Glutamatergic neuron (in vitro differentiated cells): ENCODE measurements around the gene TOMM20. TPM values are rescaled to one million over a fixed set of nuclear protein-coding genes. Genes with fewer than 3 reads are reported as not detected.
"Not testable (repeated sequence)": the region's sequence is repeated elsewhere in the genome, so short reads cannot be mapped to it uniquely, and the experiment has no call there.

Source experiments
- DNase-seq: peaks from one replicate; pipeline ENCODE4 v3.0.0; 2022
- H3K27ac Mint-ChIP-seq: one replicate; pipeline ENCODE4 v1.8.0; 2020; ENCODE audit warnings: mild to moderate bottlenecking, mixed read lengths, inconsistent platforms; ENCODE audit not compliant: unreplicated experiment
- H3K27me3 Mint-ChIP-seq: one replicate; pipeline ENCODE4 v1.8.0; 2020; ENCODE audit warnings: mild to moderate bottlenecking, moderate library complexity, mixed read lengths, inconsistent platforms; ENCODE audit not compliant: unreplicated experiment
- H3K36me3 Mint-ChIP-seq: one replicate; pipeline ENCODE4 v1.8.0; 2020; ENCODE audit warnings: mild to moderate bottlenecking, mixed read lengths, inconsistent platforms; ENCODE audit not compliant: unreplicated experiment
- H3K4me1 Mint-ChIP-seq: one replicate; pipeline ENCODE4 v1.8.0; 2020; ENCODE audit warnings: mild to moderate bottlenecking, low read depth, mixed read lengths, inconsistent platforms; ENCODE audit not compliant: unreplicated experiment
- H3K4me3 Mint-ChIP-seq: one replicate; pipeline ENCODE4 v1.8.0; 2020; ENCODE audit warnings: mild to moderate bottlenecking, mixed read lengths, inconsistent platforms; ENCODE audit not compliant: unreplicated experiment
- H3K9me3 Mint-ChIP-seq: one replicate; pipeline ENCODE4 v1.8.0; 2020; ENCODE audit warnings: mild to moderate bottlenecking, moderate library complexity, mixed read lengths, inconsistent platforms; ENCODE audit not compliant: unreplicated experiment
- CTCF ChIP-seq: fragments of 200-600 bp; sonication (generic); IDR thresholded peaks from one replicate; pipeline ENCODE4 v1.5.0; 2021; ENCODE audit not compliant: partially characterized antibody, unreplicated experiment
- total RNA-seq: library from RNA; stranded (reverse); fragmentation: NEBNext Ultra II Directional; extraction: Animal tissue kit (Norgen Biotek cat#: 25700); gene quantifications from one replicate; pipeline ENCODE4 v1.2.1, GENCODE V29; 2021; ENCODE audit not compliant: unreplicated experiment

Gene TOMM20
- total RNA-seq, 1 donor from 2014 or later = 166 TPM

- no peak for TF ChIP-seq CTCF
- Mint-ChIP-seq H3K36me3 (no peaks in the 10 kb centered on the region), H3K4me1 (peaks cover 17% of the 10 kb centered on the region), H3K27ac (no peak overlapping the region), H3K27me3 (peaks cover 4% of the 10 kb centered on the region), H3K4me3 (no peak overlapping the region), H3K9me3 (peaks cover 1% of the 10 kb centered on the region)
- no peak for DNase-seq
Measured at GRCh38 chr1:235102259-235102582, 26.4 kb downstream of the TOMM20 start.

- Mint-ChIP-seq H3K9me3 (peaks cover 1% of the 10 kb centered on the region), H3K4me3 (no peak overlapping the region), H3K36me3 (no peaks in the 10 kb centered on the region)
Measured at GRCh38 chr1:235101558-235102258, 26.9 kb downstream of the TOMM20 start.

GRCh38 chr1:235100194-235100772, 28.4 kb downstream of the TOMM20 start:
- Mint-ChIP-seq H3K4me3 (no peak overlapping the region), H3K27me3 (peaks cover 4% of the 10 kb centered on the region), H3K27ac (no peak overlapping the region), H3K36me3 (no peaks in the 10 kb centered on the region), H3K9me3 (peaks cover 1% of the 10 kb centered on the region), H3K4me1 (peaks cover 17% of the 10 kb centered on the region)
- no peak for TF ChIP-seq CTCF
- DNase-seq = peak; percentile 26

More at GRCh38 chr1:235101558-235102258, 26.9 kb downstream of the TOMM20 start:
- Mint-ChIP-seq H3K27ac (no peak overlapping the region), H3K4me1 (peaks cover 17% of the 10 kb centered on the region), H3K27me3 (peaks cover 4% of the 10 kb centered on the region)
- no peak for TF ChIP-seq CTCF
- no peak for DNase-seq

- TF ChIP-seq CTCF = no peak
- Mint-ChIP-seq H3K27me3 (peaks cover 4% of the 10 kb centered on the region), H3K9me3 (peaks cover 1% of the 10 kb centered on the region), H3K4me1 (peaks cover 11% of the 10 kb centered on the region), H3K4me3 (no peak overlapping the region), H3K36me3 (no peaks in the 10 kb centered on the region), H3K27ac (no peak overlapping the region)
- no peak for DNase-seq
Measured at GRCh38 chr1:235098991-235099390, 29.6 kb downstream of the TOMM20 start.

GRCh38 chr1:235098547-235098946, 30.1 kb downstream of the TOMM20 start:
- Mint-ChIP-seq H3K36me3 (no peaks in the 10 kb centered on the region), H3K4me3 (no peak overlapping the region), H3K27ac (no peak overlapping the region), H3K4me1 (peaks cover 11% of the 10 kb centered on the region), H3K9me3 (peaks cover 3% of the 10 kb centered on the region), H3K27me3 (peaks cover 4% of the 10 kb centered on the region)
- no peak for DNase-seq
- no peak for TF ChIP-seq CTCF

- H3K4me1 Mint-ChIP-seq = peaks cover 11% of the 10 kb centered on the region
- not testable (repeated sequence) for H3K27me3 Mint-ChIP-seq, H3K9me3 Mint-ChIP-seq, H3K27ac Mint-ChIP-seq, H3K4me3 Mint-ChIP-seq, H3K36me3 Mint-ChIP-seq, DNase-seq
Measured at GRCh38 chr1:235097501-235097900, 31.1 kb downstream of the TOMM20 start.
